ENCODE results near the gene ACOT4.
"Not testable (repeated sequence)": the region's sequence is repeated elsewhere in the genome, so short reads cannot be mapped to it uniquely, and the experiment has no call there.

The ACOT4 gene
- 0.24 to 1.0 (median 0.58) reads per million in 17 experiments for total RNA-seq

GRCh38 chr14:73591690-73592449 is at the start of gene ACOT4:
Gene ACOT4, plus strand, starts transcription at chr14:73591873. Its CDS starts 87 bp downstream, at chr14:73591960.
- peak; percentile 44 to 84 (median 62) for DNase-seq

GRCh38 chr14:73542961-73543360 is 48.7 kb upstream of the ACOT4 start:
- DNase-seq: not testable (repeated sequence)

- DNase-seq: not testable (repeated sequence)
Observed at GRCh38 chr14:73545353-73545752, 46.3 kb upstream of the ACOT4 start.

- DNase-seq: not testable (repeated sequence)
Observed at GRCh38 chr14:73549097-73549496, 42.6 kb upstream of the ACOT4 start.

GRCh38 chr14:73549889-73550524 is 41.7 kb upstream of the ACOT4 start:
- peak in 3 of 4 experiments; percentile 35 to 54 (median 44) for DNase-seq

- no peak for DNase-seq
Observed at GRCh38 chr14:73553845-73554244, 37.8 kb upstream of the ACOT4 start.

GRCh38 chr14:73557201-73557600 is 34.5 kb upstream of the ACOT4 start:
- not testable (repeated sequence) for DNase-seq

GRCh38 chr14:73558238-73558637 is 33.4 kb upstream of the ACOT4 start:
- not testable (repeated sequence) for DNase-seq

GRCh38 chr14:73562256-73562655 is 29.4 kb upstream of the ACOT4 start:
- DNase-seq: not testable (repeated sequence)

GRCh38 chr14:73562696-73563095 is 29.0 kb upstream of the ACOT4 start:
- DNase-seq: peak in 3 of 4 experiments; percentile 42 to 46 (median 45)

GRCh38 chr14:73566431-73566830 is 25.2 kb upstream of the ACOT4 start:
- DNase-seq: not testable (repeated sequence)

- not testable (repeated sequence) for DNase-seq
Observed at GRCh38 chr14:73566935-73567334, 24.7 kb upstream of the ACOT4 start.

GRCh38 chr14:73567358-73567757 is 24.3 kb upstream of the ACOT4 start:
- DNase-seq: no peak

GRCh38 chr14:73567951-73568885 is 23.5 kb upstream of the ACOT4 start:
- DNase-seq: no peak

GRCh38 chr14:73568886-73569184 is 22.8 kb upstream of the ACOT4 start:
- not testable (repeated sequence) for DNase-seq

GRCh38 chr14:73569185-73569958 is 22.3 kb upstream of the ACOT4 start, which contains the start of gene ACOT2:
Gene ACOT2, plus strand, starts transcription at chr14:73569213. Its CDS starts 28 bp downstream, at chr14:73569241.
- peak; percentile 81 to 89 (median 88) for DNase-seq

- DNase-seq: peak in 2 of 4 experiments; percentile 55 to 69
Observed at GRCh38 chr14:73570913-73571312, 20.8 kb upstream of the ACOT4 start.

GRCh38 chr14:73573034-73573433 is 18.6 kb upstream of the ACOT4 start:
- DNase-seq: not testable (repeated sequence)

GRCh38 chr14:73573740-73574139 is 17.9 kb upstream of the ACOT4 start:
- not testable (repeated sequence) for DNase-seq

- DNase-seq: peak; percentile 34 to 69 (median 52)
Observed at GRCh38 chr14:73574251-73574650, 17.4 kb upstream of the ACOT4 start.

GRCh38 chr14:73576391-73576790 is 15.3 kb upstream of the ACOT4 start:
- DNase-seq: no peak

GRCh38 chr14:73577214-73577613 is 14.5 kb upstream of the ACOT4 start:
- not testable (repeated sequence) for DNase-seq

Data from suppressor macrophage (primary cell).